IMR-90 (cell line): ENCODE results near the gene PLD3. TPM values are rescaled to one million over a fixed set of nuclear protein-coding genes. Genes with fewer than 3 reads are reported as not detected.

ENCODE experiments used
- ATAC-seq: fragments of 200-7000 bp; cut with Tn5 transposase; 2 replicates; pipeline ENCODE4 v1.9.1; 2020; ENCODE audit warnings: low read depth, mild to moderate bottlenecking, moderate library complexity
- BruUV-seq: library from RNA; stranded (reverse); fragments of 400-500 nt; replicated peaks from 2 replicates; lab custom pipeline; 2021; lab: Mats Ljungman, UMichigan
- CTCF ChIA-PET: fragments of 300-600 bp; formaldehyde crosslinking; extraction: SDS; loops from one replicate; lab custom pipeline; 2021; ENCODE audit warnings: antibody characterized with exemption; lab: Yijun Ruan, JAX
- POLR2A ChIA-PET: fragments of 300-600 bp; sonication (Branson Sonifier 250); formaldehyde crosslinking; loops from one replicate; lab custom pipeline; 2022; ENCODE audit warnings: antibody characterized with exemption; ENCODE audit not compliant: unreplicated experiment; lab: Charles Lee
- DNase-seq: peaks from one replicate; pipeline ENCODE4 v3.0.0; 2013
- H2AFZ ChIP-seq: replicated peaks from 2 replicates; pipeline ENCODE3; 2013; ENCODE audit warnings: low read length, mild to moderate bottlenecking; ENCODE audit not compliant: poor library complexity
- H2AK5ac ChIP-seq: 2 replicates; pipeline ENCODE4 v1.6.1; 2013; ENCODE audit warnings: low read depth, low read length, inconsistent platforms
- H2AK9ac ChIP-seq: replicated peaks from 2 replicates; pipeline ENCODE3; 2013; ENCODE audit warnings: mild to moderate bottlenecking, low read depth, low read length, moderate library complexity; ENCODE audit not compliant: poor library complexity
- H2BK120ac ChIP-seq: 2 replicates; pipeline ENCODE4 v1.6.1; 2013; ENCODE audit warnings: low read depth, low read length, inconsistent platforms
- H2BK15ac ChIP-seq: 3 replicates; pipeline ENCODE4 v1.6.1; 2013; ENCODE audit warnings: low read depth, low read length, inconsistent platforms
- H2BK20ac ChIP-seq: 2 replicates; pipeline ENCODE4 v1.6.1; 2013; ENCODE audit warnings: low read depth, mild to moderate bottlenecking, inconsistent platforms, low read length, moderate library complexity
- H2BK5ac ChIP-seq: 2 replicates; pipeline ENCODE4 v1.6.1; 2013; ENCODE audit warnings: mild to moderate bottlenecking, low read depth, low read length, inconsistent platforms; ENCODE audit not compliant: poor library complexity, severe bottlenecking
- H3K14ac ChIP-seq: replicated peaks from 2 replicates; pipeline ENCODE4 v1.6.1; 2013; ENCODE audit warnings: low read depth, low read length, inconsistent platforms
- H3K18ac ChIP-seq: 2 replicates; pipeline ENCODE4 v1.6.1; 2013; ENCODE audit warnings: low read depth, low read length, control low read depth
- H3K23ac ChIP-seq: 2 replicates; pipeline ENCODE4 v1.6.1; 2013; ENCODE audit warnings: low read depth, low read length, inconsistent platforms
- H3K27ac ChIP-seq: 2 replicates; pipeline ENCODE4 v1.5.1; 2013; ENCODE audit warnings: mild to moderate bottlenecking, control low read depth, low read length; ENCODE audit not compliant: insufficient read depth
- H3K27me3 ChIP-seq: 2 replicates; pipeline ENCODE4 v1.6.1; 2013; ENCODE audit warnings: low read length; ENCODE audit not compliant: control insufficient read depth, insufficient read depth
- H3K36me3 ChIP-seq: 2 replicates; pipeline ENCODE4 v1.6.1; 2013; ENCODE audit warnings: low read length, mixed read lengths; ENCODE audit not compliant: control insufficient read depth, insufficient read depth
- H3K4ac ChIP-seq: 2 replicates; pipeline ENCODE4 v1.6.1; 2013; ENCODE audit warnings: low read depth, low read length, inconsistent platforms
- H3K4me1 ChIP-seq: 2 replicates; pipeline ENCODE4 v1.6.1; 2013; ENCODE audit warnings: low read length, mixed read lengths; ENCODE audit not compliant: control insufficient read depth, insufficient read depth
- H3K4me2 ChIP-seq: 2 replicates; pipeline ENCODE4 v1.6.1; 2013; ENCODE audit warnings: low read depth, mild to moderate bottlenecking, control low read depth, low read length, moderate library complexity
- H3K4me3 ChIP-seq: 2 replicates; pipeline ENCODE4 v1.5.1; 2013; ENCODE audit warnings: low read depth, mild to moderate bottlenecking, control low read depth, low read length, moderate library complexity; ENCODE audit not compliant: insufficient read depth
- H3K56ac ChIP-seq: 2 replicates; pipeline ENCODE4 v1.6.1; 2013; ENCODE audit warnings: low read length, inconsistent platforms; ENCODE audit not compliant: insufficient read depth; ENCODE audit errors: extremely low read depth
- H3K79me1 ChIP-seq, 2 experiments: 2 replicates each; pipeline ENCODE4 v1.6.1; 2013; ENCODE audit warnings: low read length in 2 of 2, inconsistent platforms in 1 of 2, low read depth in 1 of 2
- H3K9ac ChIP-seq: 2 replicates; pipeline ENCODE4 v1.6.1; 2013; ENCODE audit warnings: low read depth, low read length, control low read depth
- H3K9me1 ChIP-seq: 2 replicates; pipeline ENCODE4 v1.6.1; 2013; ENCODE audit warnings: low read length, inconsistent platforms; ENCODE audit not compliant: insufficient read depth
- H3K9me3 ChIP-seq: 2 replicates; pipeline ENCODE4 v1.6.1; 2013; ENCODE audit warnings: low read length; ENCODE audit not compliant: control insufficient read depth, insufficient read depth
- H4K20me1 ChIP-seq: 2 replicates; pipeline ENCODE4 v1.6.1; 2013; ENCODE audit warnings: low read length, inconsistent platforms; ENCODE audit not compliant: insufficient read depth
- H4K5ac ChIP-seq: 2 replicates; pipeline ENCODE4 v1.6.1; 2013; ENCODE audit warnings: mild to moderate bottlenecking, low read depth, low read length, control low read depth
- H4K8ac ChIP-seq, 2 experiments: 2 replicates each; pipeline ENCODE4 v1.6.1; 2013; ENCODE audit warnings: low read depth in 2 of 2, low read length in 2 of 2, control low read depth in 1 of 2, inconsistent platforms in 1 of 2
- H4K91ac ChIP-seq: 2 replicates; pipeline ENCODE4 v1.6.1; 2013; ENCODE audit warnings: low read depth, low read length, inconsistent platforms; ENCODE audit not compliant: insufficient read depth
- BHLHE40 ChIP-seq: fragments of 150-350 bp; IDR thresholded peaks from 2 replicates; pipeline ENCODE4 v1.6.1; 2016; ENCODE audit warnings: mild to moderate bottlenecking, low read depth, low read length
- CEBPB ChIP-seq: IDR thresholded peaks from 2 replicates; pipeline ENCODE4 v1.6.1; 2012; ENCODE audit warnings: low read depth, low read length, improper control_type of control experiment
- CHD1 ChIP-seq: IDR thresholded peaks from 2 replicates; pipeline ENCODE4 v1.6.1; 2012; ENCODE audit warnings: low read depth, low read length, improper control_type of control experiment
- FOS ChIP-seq: fragments of 150-350 bp; IDR thresholded peaks from 2 replicates; pipeline ENCODE4 v1.6.1; 2016; ENCODE audit warnings: low read depth, low read length
- MAFK ChIP-seq: IDR thresholded peaks from 2 replicates; pipeline ENCODE4 v1.6.1; 2012; ENCODE audit warnings: low read depth, low read length, improper control_type of control experiment
- MAZ ChIP-seq: IDR thresholded peaks from 2 replicates; pipeline ENCODE4 v1.6.1; 2012; ENCODE audit warnings: low read depth, mild to moderate bottlenecking, low read length, improper control_type of control experiment, moderate library complexity, borderline replicate concordance
- MXI1 ChIP-seq: IDR thresholded peaks from 2 replicates; pipeline ENCODE4 v1.6.1; 2012; ENCODE audit warnings: low read depth, mild to moderate bottlenecking, low read length, moderate library complexity, borderline replicate concordance
- NFE2L2 ChIP-seq: fragments of 150-350 bp; IDR thresholded peaks from 2 replicates; pipeline ENCODE4 v1.6.1; 2016; ENCODE audit warnings: low read depth, mild to moderate bottlenecking, low read length
- POLR2A ChIP-seq: IDR thresholded peaks from 2 replicates; pipeline ENCODE4 v1.6.1; 2012; ENCODE audit warnings: mild to moderate bottlenecking, low read depth, low read length
- RAD21 ChIP-seq: IDR thresholded peaks from 2 replicates; pipeline ENCODE4 v1.6.1; 2012; ENCODE audit warnings: low read length, improper control_type of control experiment
- RCOR1 ChIP-seq: IDR thresholded peaks from 2 replicates; pipeline ENCODE4 v1.6.1; 2012; ENCODE audit warnings: mild to moderate bottlenecking, low read length, improper control_type of control experiment; ENCODE audit not compliant: insufficient replicate concordance
- RFX5 ChIP-seq: IDR thresholded peaks from 2 replicates; pipeline ENCODE4 v1.8.0; 2012; ENCODE audit warnings: low read depth, mild to moderate bottlenecking, low read length, moderate library complexity
- SMC3 ChIP-seq: fragments of 150-350 bp; IDR thresholded peaks from 2 replicates; pipeline ENCODE4 v1.6.1; 2016; ENCODE audit warnings: low read depth, mild to moderate bottlenecking, antibody characterized with exemption, low read length, moderate library complexity
- WGBS, 2 experiments: methylation state at CpG; one replicate each; pipeline versions ENCODE4 v1.1.5 to v1.1.7; 2013; ENCODE audit warnings: missing lambda C conversion rate in 2 of 2; ENCODE audit not compliant: insufficient read length in 1 of 2; ENCODE audit errors: extremely low coverage in 2 of 2; 5-methylcytosine and 5-hydroxymethylcytosine counted together
- dilution Hi-C: fragments of 300-500 bp; cut with HindIII; formaldehyde crosslinking; loops from one replicate; pipeline ENCODE4 v1.14.3; 2018; ENCODE audit warnings: low sequenced_read_pairs; ENCODE audit not compliant: unreplicated experiment
- in situ Hi-C: fragments of 300-500 bp; cut with MboI; formaldehyde crosslinking; loops from 3 replicates; pipeline ENCODE4 v1.14.3; 2019; ENCODE audit warnings: low sequenced_read_pairs, inconsistent platforms, mixed read lengths
- intact Hi-C: fragments of 100-400 bp; cut with micrococcal nuclease; formaldehyde crosslinking; loops from 2 replicates; pipeline ENCODE4 v1.10.0; 2022
- polyA plus RNA-seq, 3 experiments: library from polyadenylated mRNA; depleted of rRNA; stranded (reverse); fragments of >200 nt; gene quantifications; 2 replicates each; pipeline ENCODE4 v1.2.3, GENCODE V29; 2012; ENCODE audit warnings: low replicate concordance in 1 of 3
- total RNA-seq: library from RNA; depleted of rRNA; stranded (reverse); fragments of >200 nt; gene quantifications from 2 replicates; pipeline ENCODE4 v1.2.3, GENCODE V29; 2012
- TF ChIP-seq, protein P1 (sequence below): fragments of 150-350 bp; IDR thresholded peaks from 2 replicates; pipeline ENCODE4 v1.6.1; 2017; ENCODE audit warnings: mild to moderate bottlenecking, antibody characterized with exemption, low read length, low read depth
- TF ChIP-seq, protein P2 (sequence below): fragments of 150-350 bp; IDR thresholded peaks from 2 replicates; pipeline ENCODE4 v1.6.1; 2016; ENCODE audit warnings: low read depth, mild to moderate bottlenecking, low read length, moderate library complexity, borderline replicate concordance
- TF ChIP-seq, protein P3 (sequence below): conservative IDR thresholded peaks from 2 replicates; pipeline ENCODE4 v1.5.1; 2012; ENCODE audit warnings: mild to moderate bottlenecking, low read depth, low read length, improper control_type of control experiment

Gene PLD3
- total and polyA plus RNA-seq, 2 of the 4 experiments (the other 2 are of a cell fraction) = 117 to 665 TPM

DNA sequence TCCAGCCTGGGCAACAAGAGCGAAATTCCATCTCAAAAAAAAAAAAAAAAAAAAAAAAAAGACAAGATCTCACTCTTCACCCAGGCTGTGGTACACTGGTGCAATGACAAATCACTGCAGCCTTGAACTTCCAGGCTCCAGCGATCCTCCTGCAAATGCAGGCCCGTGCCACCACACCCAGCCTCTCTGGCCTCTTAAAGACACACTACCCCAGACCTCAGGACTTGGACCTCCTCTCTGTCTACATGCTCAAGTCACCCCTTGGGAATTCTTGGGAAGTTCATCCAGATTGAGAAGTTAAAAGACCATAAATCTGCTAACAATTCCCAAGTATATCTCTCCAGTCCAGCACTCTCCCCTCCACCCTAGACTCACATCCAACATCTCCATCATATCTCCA is 52.1 kb downstream of the PLD3 start:
- Histone ChIP-seq H3K9me1 (no peaks in the 10 kb centered on the region), H2BK20ac (no peak overlapping the region), H3K4me2 (no peak overlapping the region), H2AK9ac (no peak overlapping the region), H4K91ac (no peak overlapping the region), H3K14ac (no peak overlapping the region; the same call in 1 of the 2 replicates), H4K20me1 (no peaks in the 10 kb centered on the region), H3K27ac (no peak overlapping the region), H3K4me3 (no peak overlapping the region), H2AK5ac (no peak overlapping the region), H3K9ac (no peak overlapping the region), H3K56ac (no peak overlapping the region), H2AFZ (no peak overlapping the region), H3K18ac (no peak overlapping the region), H3K27me3 (no peaks in the 10 kb centered on the region), H3K23ac (no peak overlapping the region), H3K79me1 (peaks cover 0 to 10% of the 10 kb centered on the region in 2 experiments; a peak in 1 of 4 replicates), H2BK15ac (no peak overlapping the region), H2BK120ac (no peak overlapping the region), H4K5ac (no peak overlapping the region), H3K9me3 (no peaks in the 10 kb centered on the region), H4K8ac (no peak overlapping the region), H3K4me1 (no peaks in the 10 kb centered on the region; the same call in 1 of the 2 replicates), H3K4ac (no peak overlapping the region), H3K36me3 (no peaks in the 10 kb centered on the region), H2BK5ac (no peak overlapping the region)
- in situ Hi-C loops = no loop called here
- intact Hi-C loops = no loop called here
- DNase-seq (no peak), ATAC-seq (no peak)
- BruUV-seq = no TSS peak
- dilution Hi-C loops = no loop called here
- TF ChIP-seq, protein P1, sequence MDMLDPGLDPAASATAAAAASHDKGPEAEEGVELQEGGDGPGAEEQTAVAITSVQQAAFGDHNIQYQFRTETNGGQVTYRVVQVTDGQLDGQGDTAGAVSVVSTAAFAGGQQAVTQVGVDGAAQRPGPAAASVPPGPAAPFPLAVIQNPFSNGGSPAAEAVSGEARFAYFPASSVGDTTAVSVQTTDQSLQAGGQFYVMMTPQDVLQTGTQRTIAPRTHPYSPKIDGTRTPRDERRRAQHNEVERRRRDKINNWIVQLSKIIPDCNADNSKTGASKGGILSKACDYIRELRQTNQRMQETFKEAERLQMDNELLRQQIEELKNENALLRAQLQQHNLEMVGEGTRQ = no peak
- TF ChIP-seq, protein P2, sequence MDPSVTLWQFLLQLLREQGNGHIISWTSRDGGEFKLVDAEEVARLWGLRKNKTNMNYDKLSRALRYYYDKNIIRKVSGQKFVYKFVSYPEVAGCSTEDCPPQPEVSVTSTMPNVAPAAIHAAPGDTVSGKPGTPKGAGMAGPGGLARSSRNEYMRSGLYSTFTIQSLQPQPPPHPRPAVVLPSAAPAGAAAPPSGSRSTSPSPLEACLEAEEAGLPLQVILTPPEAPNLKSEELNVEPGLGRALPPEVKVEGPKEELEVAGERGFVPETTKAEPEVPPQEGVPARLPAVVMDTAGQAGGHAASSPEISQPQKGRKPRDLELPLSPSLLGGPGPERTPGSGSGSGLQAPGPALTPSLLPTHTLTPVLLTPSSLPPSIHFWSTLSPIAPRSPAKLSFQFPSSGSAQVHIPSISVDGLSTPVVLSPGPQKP = no peak
- TF ChIP-seq RCOR1 (no peak), RFX5 (no peak), CHD1 (no peak), MAFK (no peak), MXI1 (no peak), MAZ (no peak), POLR2A (no peak), SMC3 (no peak), BHLHE40 (no peak), FOS (no peak), CEBPB (no peak), RAD21 (no peak), NFE2L2 (no peak)
- TF ChIP-seq, protein P3, sequence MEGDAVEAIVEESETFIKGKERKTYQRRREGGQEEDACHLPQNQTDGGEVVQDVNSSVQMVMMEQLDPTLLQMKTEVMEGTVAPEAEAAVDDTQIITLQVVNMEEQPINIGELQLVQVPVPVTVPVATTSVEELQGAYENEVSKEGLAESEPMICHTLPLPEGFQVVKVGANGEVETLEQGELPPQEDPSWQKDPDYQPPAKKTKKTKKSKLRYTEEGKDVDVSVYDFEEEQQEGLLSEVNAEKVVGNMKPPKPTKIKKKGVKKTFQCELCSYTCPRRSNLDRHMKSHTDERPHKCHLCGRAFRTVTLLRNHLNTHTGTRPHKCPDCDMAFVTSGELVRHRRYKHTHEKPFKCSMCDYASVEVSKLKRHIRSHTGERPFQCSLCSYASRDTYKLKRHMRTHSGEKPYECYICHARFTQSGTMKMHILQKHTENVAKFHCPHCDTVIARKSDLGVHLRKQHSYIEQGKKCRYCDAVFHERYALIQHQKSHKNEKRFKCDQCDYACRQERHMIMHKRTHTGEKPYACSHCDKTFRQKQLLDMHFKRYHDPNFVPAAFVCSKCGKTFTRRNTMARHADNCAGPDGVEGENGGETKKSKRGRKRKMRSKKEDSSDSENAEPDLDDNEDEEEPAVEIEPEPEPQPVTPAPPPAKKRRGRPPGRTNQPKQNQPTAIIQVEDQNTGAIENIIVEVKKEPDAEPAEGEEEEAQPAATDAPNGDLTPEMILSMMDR = no peak
- 50% methylated on average over 2 of the region's 3 CpGs; no CpG with 5 or more reads in 1 of the 2 experiments for WGBS, 2 experiments
- ChIA-PET CTCF (no interaction called here), POLR2A (no interaction called here)
